Measurements from ENCODE around the gene PCOLCE2.

Gene PCOLCE2

DNA sequence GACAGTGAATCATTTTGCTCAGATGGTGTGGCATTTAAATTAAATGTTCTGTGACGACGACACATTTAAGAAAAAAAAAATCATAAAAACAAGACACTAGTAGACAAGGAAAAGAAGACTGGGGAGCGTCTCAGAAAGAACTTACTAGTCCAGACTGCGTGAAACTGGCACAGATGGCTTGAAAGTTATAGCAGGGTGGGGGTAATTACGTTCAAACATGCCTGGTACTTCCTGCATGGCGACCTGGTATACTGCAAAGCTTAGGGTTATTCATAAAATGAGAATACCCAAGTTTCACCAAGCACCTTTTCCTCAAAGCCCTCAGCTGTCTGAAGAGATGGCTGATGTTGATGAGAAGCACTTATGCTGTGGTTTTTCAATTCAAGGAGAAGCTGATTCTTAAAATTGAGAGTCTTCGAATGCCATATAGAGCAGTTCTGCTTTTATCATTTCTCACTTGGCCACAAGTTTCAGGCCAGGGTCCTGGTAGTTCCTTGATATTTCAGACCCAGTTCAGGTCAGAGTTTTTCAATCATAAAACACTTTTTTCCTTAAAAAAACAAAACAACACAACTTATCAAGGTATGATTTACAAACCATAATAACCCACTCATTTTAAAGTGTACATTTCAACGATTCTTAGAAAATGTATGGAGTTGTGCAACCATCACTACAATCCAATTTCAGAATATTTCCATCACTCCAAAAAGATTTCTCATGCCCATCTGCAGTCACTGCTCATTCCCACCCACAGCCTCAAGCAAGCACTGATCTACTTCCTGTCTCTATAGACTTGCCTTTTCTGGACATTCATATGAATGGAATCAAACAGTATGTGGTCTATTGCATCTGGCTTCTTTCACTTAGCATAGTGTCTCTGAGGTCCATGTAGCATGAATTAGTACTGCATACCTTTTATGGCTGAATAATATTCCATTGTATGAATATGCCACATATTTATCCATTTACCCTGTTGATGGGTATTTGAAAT is 24.7 kb downstream of the PCOLCE2 start:
- Histone ChIP-seq H3K4me3 (ENCODE audit: low read depth, low read length) (no peak overlapping the region), H3K9me3 (no peaks in the 10 kb centered on the region), H3K27me3 (no peaks in the 10 kb centered on the region), H3K36me3 (no peaks in the 10 kb centered on the region), H3K4me1 (no peaks in the 10 kb centered on the region; the same call in 1 of the 2 replicates)
- no peak for DNase-seq
- TF ChIP-seq, protein P1, sequence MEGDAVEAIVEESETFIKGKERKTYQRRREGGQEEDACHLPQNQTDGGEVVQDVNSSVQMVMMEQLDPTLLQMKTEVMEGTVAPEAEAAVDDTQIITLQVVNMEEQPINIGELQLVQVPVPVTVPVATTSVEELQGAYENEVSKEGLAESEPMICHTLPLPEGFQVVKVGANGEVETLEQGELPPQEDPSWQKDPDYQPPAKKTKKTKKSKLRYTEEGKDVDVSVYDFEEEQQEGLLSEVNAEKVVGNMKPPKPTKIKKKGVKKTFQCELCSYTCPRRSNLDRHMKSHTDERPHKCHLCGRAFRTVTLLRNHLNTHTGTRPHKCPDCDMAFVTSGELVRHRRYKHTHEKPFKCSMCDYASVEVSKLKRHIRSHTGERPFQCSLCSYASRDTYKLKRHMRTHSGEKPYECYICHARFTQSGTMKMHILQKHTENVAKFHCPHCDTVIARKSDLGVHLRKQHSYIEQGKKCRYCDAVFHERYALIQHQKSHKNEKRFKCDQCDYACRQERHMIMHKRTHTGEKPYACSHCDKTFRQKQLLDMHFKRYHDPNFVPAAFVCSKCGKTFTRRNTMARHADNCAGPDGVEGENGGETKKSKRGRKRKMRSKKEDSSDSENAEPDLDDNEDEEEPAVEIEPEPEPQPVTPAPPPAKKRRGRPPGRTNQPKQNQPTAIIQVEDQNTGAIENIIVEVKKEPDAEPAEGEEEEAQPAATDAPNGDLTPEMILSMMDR (IDR thresholded peaks at IDR 0.05; ENCODE audit: low read depth, low read length): no peak

DNA sequence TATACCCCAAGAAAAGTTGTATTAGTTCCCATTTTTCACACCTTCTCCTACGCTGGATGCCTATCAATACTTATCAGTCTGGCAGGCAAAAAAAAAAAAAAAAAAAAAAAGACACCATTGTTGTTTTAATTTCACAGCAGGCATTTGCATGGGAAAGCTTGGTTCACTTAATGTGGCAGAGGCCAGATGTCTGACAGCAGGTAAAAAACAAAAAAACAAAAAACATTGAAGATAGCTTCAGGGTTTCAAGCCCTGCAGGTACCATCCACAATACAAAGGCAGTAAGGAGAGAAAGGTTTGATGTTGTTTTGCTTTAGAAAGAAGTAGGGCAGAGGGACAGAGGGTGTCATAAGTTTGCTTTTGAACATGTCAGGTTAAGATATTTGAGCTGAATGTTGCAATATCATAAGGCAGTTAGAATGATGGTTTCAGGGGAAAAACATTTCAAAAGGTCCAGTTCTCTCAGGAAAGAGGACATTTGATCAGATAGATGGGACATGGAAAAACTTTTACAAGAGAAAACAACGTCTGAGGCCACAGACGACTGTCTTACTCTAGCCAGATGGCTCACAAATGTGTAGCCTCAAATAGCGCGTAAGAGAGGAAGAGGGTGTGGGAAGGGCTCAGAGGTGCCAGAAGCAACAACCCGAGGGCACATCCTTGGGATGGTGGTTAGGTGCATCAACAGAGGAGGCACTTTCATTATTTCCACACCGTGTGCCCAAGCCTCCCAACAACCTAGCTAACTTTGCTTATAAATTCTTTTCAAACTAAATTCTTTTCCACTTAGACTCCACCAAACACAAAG is 25.7 kb downstream of the PCOLCE2 start:
- Histone ChIP-seq H3K4me3 (ENCODE audit: low read depth, low read length) (no peak overlapping the region), H3K36me3 (no peaks in the 10 kb centered on the region), H3K27me3 (no peaks in the 10 kb centered on the region), H3K4me1 (no peaks in the 10 kb centered on the region; the same call in 1 of the 2 replicates), H3K9me3 (no peaks in the 10 kb centered on the region)
- TF ChIP-seq, protein P1 (IDR thresholded peaks at IDR 0.05; ENCODE audit: low read depth, low read length): no peak
- no peak for DNase-seq

DNA sequence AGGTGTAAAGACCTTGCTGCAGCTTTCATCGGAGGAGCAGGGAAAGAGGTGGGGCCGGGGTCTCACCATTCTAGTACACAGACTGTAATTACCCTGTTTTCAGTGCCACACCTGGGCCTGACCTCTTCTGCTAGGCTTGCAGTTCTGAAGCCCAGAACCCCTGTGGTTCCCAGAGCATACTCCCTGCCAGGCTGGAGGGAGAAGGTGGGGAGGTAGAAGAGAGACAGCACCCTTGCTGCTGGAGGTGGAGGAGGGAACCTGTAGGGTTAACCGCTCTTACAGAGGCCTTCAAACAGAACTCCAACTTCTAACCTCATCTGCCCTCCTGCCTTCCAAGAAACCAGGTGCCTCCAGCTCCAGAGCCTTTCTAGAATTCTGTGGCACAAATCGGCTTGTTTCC is 27.0 kb downstream of the PCOLCE2 start:
- TF ChIP-seq, protein P1 (IDR thresholded peaks at IDR 0.05; ENCODE audit: low read depth, low read length): no peak
- no peak for DNase-seq
- no peaks in the 10 kb centered on the region for H3K36me3 ChIP-seq
- H3K4me3 ChIP-seq (ENCODE audit: low read depth, low read length): no peak overlapping the region
- H3K9me3 ChIP-seq: no peaks in the 10 kb centered on the region
- H3K4me1 ChIP-seq: no peaks in the 10 kb centered on the region; the same call in 1 of the 2 replicates
- H3K27me3 ChIP-seq: no peaks in the 10 kb centered on the region

DNA sequence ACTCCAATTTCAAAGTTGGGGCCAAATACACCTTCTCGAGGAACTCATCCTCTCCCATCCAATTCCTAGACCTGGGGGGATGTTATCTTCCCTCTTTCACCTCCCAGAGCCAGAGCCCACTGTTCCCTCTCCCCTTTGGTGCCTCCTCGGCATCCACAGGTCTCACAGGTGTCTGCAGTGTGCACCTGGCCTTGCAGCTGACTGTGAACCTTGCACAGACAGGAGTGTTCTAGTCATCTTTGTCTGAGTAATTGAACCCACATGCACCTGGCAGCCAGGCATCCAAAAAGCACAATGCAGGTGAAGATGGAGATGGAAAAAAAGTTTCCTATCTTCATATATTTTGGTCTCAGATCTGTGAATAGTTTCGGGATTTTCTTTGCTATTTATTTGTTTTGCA is 30.8 kb downstream of the PCOLCE2 start:
- no peaks in the 10 kb centered on the region for H3K27me3 ChIP-seq
- no peaks in the 10 kb centered on the region for H3K9me3 ChIP-seq
- TF ChIP-seq, protein P1 (IDR thresholded peaks at IDR 0.05; ENCODE audit: low read depth, low read length): no peak
- no peaks in the 10 kb centered on the region for H3K36me3 ChIP-seq
- H3K4me1 ChIP-seq: no peaks in the 10 kb centered on the region; the same call in 1 of the 2 replicates
- H3K4me3 ChIP-seq (ENCODE audit: low read depth, low read length): no peak overlapping the region
- DNase-seq: no peak

DNA sequence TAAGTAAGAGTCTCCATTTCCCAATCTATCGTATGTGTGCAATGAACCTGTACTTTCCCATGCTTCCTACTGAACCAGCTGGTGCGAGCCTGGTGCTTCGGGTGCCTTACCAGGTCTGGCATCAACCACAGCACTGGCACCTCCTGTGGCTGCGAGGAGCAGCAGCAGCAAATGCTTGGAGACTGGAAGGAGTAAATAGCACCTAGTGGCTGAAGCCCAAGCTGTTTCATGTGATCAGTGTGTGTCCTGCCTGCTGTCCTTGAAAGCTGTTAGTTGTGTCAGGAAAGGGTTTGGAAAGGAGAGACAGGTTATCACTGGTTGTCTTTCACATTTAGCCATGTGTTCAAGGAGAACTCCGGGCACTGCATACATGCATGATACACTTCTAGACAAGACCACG is 31.8 kb downstream of the PCOLCE2 start:
- no peaks in the 10 kb centered on the region for H3K36me3 ChIP-seq
- no peaks in the 10 kb centered on the region; the same call in 1 of the 2 replicates for H3K4me1 ChIP-seq
- H3K9me3 ChIP-seq: no peaks in the 10 kb centered on the region
- DNase-seq: peak; percentile 67
- no peaks in the 10 kb centered on the region for H3K27me3 ChIP-seq
- no peak overlapping the region for H3K4me3 ChIP-seq (ENCODE audit: low read depth, low read length)
- TF ChIP-seq, protein P1 (IDR thresholded peaks at IDR 0.05; ENCODE audit: low read depth, low read length): peak; percentile 52

All from BE2C (cell line).